Tibial artery (tissue), 4 donors: ENCODE results near the gene PIERCE2.
A peak's percentile ranks its signal among the peaks of the same experiment; 100 is the strongest.

Experiments used
- DNase-seq, 2 donors: peaks; one replicate each; pipeline ENCODE4 v3.0.0-alpha.2; 2019
- H3K27ac ChIP-seq, 2 donors: fragments of 200-600 bp; sonication (generic) in 1 of 2; 1 replicate in 1 of 2; 2 replicates in 1 of 2; pipeline ENCODE4 v1.5.1; 2018 to 2019; ENCODE audit warnings: mild to moderate bottlenecking in 1 of 2
- H3K27me3 ChIP-seq, 2 donors: fragments of 200-600 bp; sonication (generic) in 1 of 2; one replicate each; pipeline versions ENCODE4 v1.5.1 to v1.6.0; 2016 to 2019
- H3K36me3 ChIP-seq, 3 donors: fragments of 200-600 bp; sonication (generic) in 2 of 3; one replicate each; pipeline ENCODE4 v1.5.1; 2016 to 2019; ENCODE audit warnings: mild to moderate bottlenecking in 2 of 3
- H3K4me1 ChIP-seq, 4 donors: fragments of 200-600 bp; sonication (generic) in 2 of 4; 1 replicate in 3 of 4; 2 replicates in 1 of 4; pipeline ENCODE4 v1.5.1; 2016 to 2019
- H3K4me3 ChIP-seq, 2 donors: fragments of 200-600 bp; sonication (generic) in 1 of 2; 1 replicate in 1 of 2; 2 replicates in 1 of 2; pipeline ENCODE4 v1.5.1; 2018 to 2019; ENCODE audit warnings: mild to moderate bottlenecking in 2 of 2
- H3K9me3 ChIP-seq, 3 donors: fragments of 200-600 bp; sonication (generic) in 1 of 3; one replicate each; pipeline ENCODE4 v1.5.1; 2016 to 2019
- intact Hi-C: fragments of 100-400 bp; cut with DNase I; formaldehyde crosslinking; loops from one replicate; pipeline ENCODE4 v1.15.0; 2023; ENCODE audit warnings: low total_unique reads
- TF ChIP-seq, protein P1 (sequence below), 2 experiments: fragments of 200-600 bp in 1 of 2; fragments of 450-650 bp in 1 of 2; IDR thresholded peaks; one replicate each; pipeline ENCODE4 v1.5.1; 2017 to 2019; ENCODE audit warnings: antibody characterized with exemption in 2 of 2, mild to moderate bottlenecking in 1 of 2, moderate library complexity in 1 of 2

The PIERCE2 gene, protein sequence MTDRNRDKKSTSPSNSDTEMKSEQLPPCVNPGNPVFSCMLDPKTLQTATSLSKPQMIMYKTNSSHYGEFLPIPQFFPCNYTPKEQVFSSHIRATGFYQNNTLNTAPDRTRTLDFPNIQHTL

GRCh38 chr15:55408012-55408928 lies at the start of gene PIERCE2, which contains the start of gene CCPG1:
PIERCE2 (plus strand) TSS chr15:55408495; CDS start chr15:55408769, 274 bp downstream.
CCPG1 (minus strand) TSS chr15:55408359; CDS start chr15:55389424, 18,935 bp downstream.
- peak within 1 kb of the TSS; percentile 70 to 84 for H3K4me3 ChIP-seq
- intact Hi-C loops, result no loop called here
- TF ChIP-seq, protein P1, sequence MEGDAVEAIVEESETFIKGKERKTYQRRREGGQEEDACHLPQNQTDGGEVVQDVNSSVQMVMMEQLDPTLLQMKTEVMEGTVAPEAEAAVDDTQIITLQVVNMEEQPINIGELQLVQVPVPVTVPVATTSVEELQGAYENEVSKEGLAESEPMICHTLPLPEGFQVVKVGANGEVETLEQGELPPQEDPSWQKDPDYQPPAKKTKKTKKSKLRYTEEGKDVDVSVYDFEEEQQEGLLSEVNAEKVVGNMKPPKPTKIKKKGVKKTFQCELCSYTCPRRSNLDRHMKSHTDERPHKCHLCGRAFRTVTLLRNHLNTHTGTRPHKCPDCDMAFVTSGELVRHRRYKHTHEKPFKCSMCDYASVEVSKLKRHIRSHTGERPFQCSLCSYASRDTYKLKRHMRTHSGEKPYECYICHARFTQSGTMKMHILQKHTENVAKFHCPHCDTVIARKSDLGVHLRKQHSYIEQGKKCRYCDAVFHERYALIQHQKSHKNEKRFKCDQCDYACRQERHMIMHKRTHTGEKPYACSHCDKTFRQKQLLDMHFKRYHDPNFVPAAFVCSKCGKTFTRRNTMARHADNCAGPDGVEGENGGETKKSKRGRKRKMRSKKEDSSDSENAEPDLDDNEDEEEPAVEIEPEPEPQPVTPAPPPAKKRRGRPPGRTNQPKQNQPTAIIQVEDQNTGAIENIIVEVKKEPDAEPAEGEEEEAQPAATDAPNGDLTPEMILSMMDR (IDR thresholded peaks at IDR 0.05), result peak; percentile 95 to 98
- no peaks in the 10 kb centered on the region for H3K36me3 ChIP-seq
- H3K9me3 ChIP-seq, result no peaks in the 10 kb centered on the region
- DNase-seq, result peak; percentile 85 to 94
- peaks cover 0 to 47% (median 14%) of the 10 kb centered on the region in 4 donors for H3K4me1 ChIP-seq
- H3K27ac ChIP-seq, result peak within 1 kb of the TSS; percentile 91 to 94
- no peaks in the 10 kb centered on the region for H3K27me3 ChIP-seq

DNA sequence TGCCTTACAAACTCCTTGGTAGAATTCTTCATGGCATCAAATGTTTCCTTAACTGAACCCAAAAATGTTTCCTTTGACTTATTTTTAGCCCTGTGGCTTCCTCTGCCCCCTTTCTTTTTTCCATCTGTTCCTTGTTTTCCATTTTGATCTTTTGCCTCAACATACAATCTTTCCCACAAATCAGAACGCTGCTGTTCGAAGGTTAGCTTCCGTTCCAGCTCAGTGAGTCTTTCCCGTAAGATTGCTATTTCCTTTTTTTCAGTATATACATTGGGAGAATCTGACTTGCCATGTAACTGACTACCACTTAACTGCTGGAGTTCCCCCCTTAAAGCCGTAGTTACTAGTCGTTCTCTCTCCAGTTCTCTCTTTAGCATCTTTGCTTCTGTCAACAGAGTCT lies 48.0 kb upstream of the PIERCE2 start:
- Histone ChIP-seq H3K4me3 (no peak overlapping the region), H3K27ac (peak overlapping the region in 1 of 2 donors; percentile 45), H3K4me1 (peaks cover 0 to 11% (median 0%) of the 10 kb centered on the region in 4 donors), H3K27me3 (no peaks in the 10 kb centered on the region), H3K9me3 (no peaks in the 10 kb centered on the region), H3K36me3 (peaks cover 18 to 63% (median 44%) of the 10 kb centered on the region in 3 donors)
- DNase-seq, result no peak
- intact Hi-C loops, result no loop called here
- TF ChIP-seq, protein P1 (IDR thresholded peaks at IDR 0.05), result no peak

DNA sequence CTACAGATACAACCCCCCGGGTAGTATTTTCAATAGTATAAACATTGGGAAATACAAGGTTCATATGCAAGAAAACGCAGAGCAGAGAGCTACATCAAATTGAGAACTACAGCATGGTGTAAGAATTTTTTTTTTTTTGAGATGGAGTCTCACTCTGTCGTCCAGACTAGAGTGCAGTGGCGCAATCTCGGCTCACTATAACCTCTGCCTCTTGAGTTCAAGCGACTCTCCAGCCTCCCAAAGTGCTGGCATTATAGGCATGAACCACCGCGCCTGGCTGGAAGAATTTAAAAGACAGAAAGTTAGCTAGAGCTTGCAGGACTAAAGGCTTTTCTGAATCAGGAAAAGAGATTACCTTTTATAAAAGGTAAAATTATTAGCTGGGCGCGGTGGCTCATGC lies 47.2 kb upstream of the PIERCE2 start:
- H3K27ac ChIP-seq, result no peak overlapping the region
- intact Hi-C loops, result no loop called here

GRCh38 chr15:55362641-55363040 lies 45.7 kb upstream of the PIERCE2 start:
- Histone ChIP-seq H3K27me3 (no peaks in the 10 kb centered on the region), H3K9me3 (no peaks in the 10 kb centered on the region), H3K36me3 (peaks cover 12 to 56% (median 31%) of the 10 kb centered on the region in 3 donors), H3K4me1 (peaks cover 0 to 11% (median 0%) of the 10 kb centered on the region in 4 donors), H3K27ac (no peak overlapping the region), H3K4me3 (no peak overlapping the region)
- no peak for DNase-seq
- intact Hi-C loops, result no loop called here
- TF ChIP-seq, protein P1 (IDR thresholded peaks at IDR 0.05), result no peak

More for the DNA sequence above, 47.2 kb upstream of the PIERCE2 start:
- DNase-seq, result no peak
- no peaks in the 10 kb centered on the region for H3K9me3 ChIP-seq
- H3K4me3 ChIP-seq, result no peak overlapping the region
- TF ChIP-seq, protein P1 (IDR thresholded peaks at IDR 0.05), result no peak
- H3K27me3 ChIP-seq, result no peaks in the 10 kb centered on the region
- H3K4me1 ChIP-seq, result peaks cover 0 to 11% (median 0%) of the 10 kb centered on the region in 4 donors
- H3K36me3 ChIP-seq, result peaks cover 10 to 63% (median 36%) of the 10 kb centered on the region in 3 donors

- Histone ChIP-seq H3K4me1 (no peaks in the 10 kb centered on the region), H3K9me3 (no peaks in the 10 kb centered on the region), H3K4me3 (no peak overlapping the region), H3K27me3 (no peaks in the 10 kb centered on the region), H3K36me3 (peaks cover 33 to 68% (median 56%) of the 10 kb centered on the region in 3 donors), H3K27ac (no peak overlapping the region)
- no peak for DNase-seq
- intact Hi-C loops, result no loop called here
- TF ChIP-seq, protein P1 (IDR thresholded peaks at IDR 0.05), result no peak
Measured at GRCh38 chr15:55366981-55367380, 41.3 kb upstream of the PIERCE2 start.
